ENCODE data around the gene TXNIP.
A peak's percentile ranks its signal among the peaks of the same experiment; 100 is the strongest.

Gene TXNIP

DNA sequence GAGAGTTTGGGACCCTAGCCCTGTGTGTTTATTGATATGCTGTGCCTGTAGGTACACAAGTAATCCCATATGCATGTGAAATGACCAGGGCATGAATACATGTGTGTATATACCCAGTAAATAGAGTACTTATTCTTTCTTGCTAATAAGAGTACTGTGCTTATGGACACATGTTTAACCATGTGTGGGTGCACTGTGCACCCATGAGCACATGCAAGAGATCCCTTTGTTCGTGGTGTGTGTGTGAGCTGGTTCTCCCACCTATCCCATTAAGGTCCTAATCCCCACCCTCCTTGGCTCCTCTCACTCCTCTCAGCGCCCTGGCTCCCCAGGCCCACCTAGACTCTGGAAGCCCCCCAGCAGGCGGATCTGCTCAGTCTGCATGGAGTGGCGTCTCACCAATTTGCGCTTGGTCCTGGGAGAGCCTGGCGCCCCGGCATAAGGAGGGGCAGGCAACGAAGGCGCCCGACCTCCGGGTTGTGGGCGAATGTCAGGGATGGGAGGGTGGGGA is 36.4 kb downstream of the TXNIP start:
- peak overlapping the region; percentile 87 for H3K9ac ChIP-seq (ENCODE audit: low read length)
- no peaks in the 10 kb centered on the region for H3K36me3 ChIP-seq (ENCODE audit: control insufficient read depth, insufficient read depth, low read length, severe bottlenecking)
- H3K27me3 ChIP-seq (replicated peaks; ENCODE audit: control insufficient read depth, insufficient read depth, low read length): no peaks in the 10 kb centered on the region
- no peak for DNase-seq (ENCODE audit: low read depth)
- no peaks in the 10 kb centered on the region for H3K9me3 ChIP-seq (ENCODE audit: control insufficient read depth, low read length)
- H3K4me1 ChIP-seq (ENCODE audit: control insufficient read depth, insufficient read depth, low read length): peaks cover 64% of the 10 kb centered on the region
- H3K4me3 ChIP-seq (ENCODE audit: low read length): peak overlapping the region; percentile 86

DNA sequence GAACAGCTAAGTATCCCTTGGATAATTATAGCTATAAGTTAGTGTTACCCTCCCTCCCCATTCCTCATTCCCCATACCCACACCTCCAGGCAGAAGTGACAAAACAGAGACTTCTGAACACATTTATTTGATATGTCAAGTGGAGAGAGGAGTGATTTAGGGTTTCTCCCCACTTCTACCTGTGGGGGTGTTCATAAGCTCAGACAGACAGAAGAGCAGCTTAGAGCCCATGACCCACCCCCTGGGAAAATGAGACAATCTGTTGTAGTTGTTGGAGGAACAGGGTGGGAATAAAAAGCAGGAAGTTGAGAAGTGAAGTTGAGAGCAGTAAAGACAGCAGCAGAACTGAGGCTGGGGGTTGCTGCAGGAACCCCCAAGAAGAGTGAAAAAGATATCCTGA is 37.0 kb downstream of the TXNIP start:
- H3K4me1 ChIP-seq (ENCODE audit: control insufficient read depth, insufficient read depth, low read length): peaks cover 69% of the 10 kb centered on the region
- H3K27me3 ChIP-seq (replicated peaks; ENCODE audit: control insufficient read depth, insufficient read depth, low read length): no peaks in the 10 kb centered on the region
- DNase-seq (ENCODE audit: low read depth): no peak
- H3K9me3 ChIP-seq (ENCODE audit: control insufficient read depth, low read length): no peaks in the 10 kb centered on the region
- H3K36me3 ChIP-seq (ENCODE audit: control insufficient read depth, insufficient read depth, low read length, severe bottlenecking): no peaks in the 10 kb centered on the region
- H3K4me3 ChIP-seq (ENCODE audit: low read length): no peak overlapping the region
- H3K9ac ChIP-seq (ENCODE audit: low read length): no peak overlapping the region

DNA sequence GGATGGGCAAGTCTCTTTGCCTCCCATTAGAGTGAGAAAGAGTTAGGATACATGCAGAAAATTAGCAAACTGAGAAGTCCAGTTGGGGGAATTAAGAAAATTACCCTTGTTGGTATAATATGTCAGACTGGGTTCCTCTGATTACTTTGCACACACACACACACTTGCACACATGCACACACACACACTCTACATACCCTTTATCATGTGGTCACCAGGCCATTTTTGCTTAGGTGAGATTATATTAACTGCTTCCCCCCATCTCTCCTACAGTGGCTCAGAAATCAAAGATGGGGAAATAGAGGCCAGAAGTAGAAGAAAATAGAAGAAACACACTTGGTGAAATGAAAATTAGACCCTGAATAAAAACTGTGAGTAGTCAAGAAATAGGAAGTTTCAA is 37.6 kb downstream of the TXNIP start:
- Histone ChIP-seq H3K27me3 (replicated peaks; ENCODE audit: control insufficient read depth, insufficient read depth, low read length) (no peaks in the 10 kb centered on the region), H3K4me3 (ENCODE audit: low read length) (no peak overlapping the region), H3K4me1 (ENCODE audit: control insufficient read depth, insufficient read depth, low read length) (peaks cover 69% of the 10 kb centered on the region), H3K36me3 (ENCODE audit: control insufficient read depth, insufficient read depth, low read length, severe bottlenecking) (no peaks in the 10 kb centered on the region), H3K9ac (ENCODE audit: low read length) (peak overlapping the region; percentile 91), H3K9me3 (ENCODE audit: control insufficient read depth, low read length) (no peaks in the 10 kb centered on the region)
- no peak for DNase-seq (ENCODE audit: low read depth)

DNA sequence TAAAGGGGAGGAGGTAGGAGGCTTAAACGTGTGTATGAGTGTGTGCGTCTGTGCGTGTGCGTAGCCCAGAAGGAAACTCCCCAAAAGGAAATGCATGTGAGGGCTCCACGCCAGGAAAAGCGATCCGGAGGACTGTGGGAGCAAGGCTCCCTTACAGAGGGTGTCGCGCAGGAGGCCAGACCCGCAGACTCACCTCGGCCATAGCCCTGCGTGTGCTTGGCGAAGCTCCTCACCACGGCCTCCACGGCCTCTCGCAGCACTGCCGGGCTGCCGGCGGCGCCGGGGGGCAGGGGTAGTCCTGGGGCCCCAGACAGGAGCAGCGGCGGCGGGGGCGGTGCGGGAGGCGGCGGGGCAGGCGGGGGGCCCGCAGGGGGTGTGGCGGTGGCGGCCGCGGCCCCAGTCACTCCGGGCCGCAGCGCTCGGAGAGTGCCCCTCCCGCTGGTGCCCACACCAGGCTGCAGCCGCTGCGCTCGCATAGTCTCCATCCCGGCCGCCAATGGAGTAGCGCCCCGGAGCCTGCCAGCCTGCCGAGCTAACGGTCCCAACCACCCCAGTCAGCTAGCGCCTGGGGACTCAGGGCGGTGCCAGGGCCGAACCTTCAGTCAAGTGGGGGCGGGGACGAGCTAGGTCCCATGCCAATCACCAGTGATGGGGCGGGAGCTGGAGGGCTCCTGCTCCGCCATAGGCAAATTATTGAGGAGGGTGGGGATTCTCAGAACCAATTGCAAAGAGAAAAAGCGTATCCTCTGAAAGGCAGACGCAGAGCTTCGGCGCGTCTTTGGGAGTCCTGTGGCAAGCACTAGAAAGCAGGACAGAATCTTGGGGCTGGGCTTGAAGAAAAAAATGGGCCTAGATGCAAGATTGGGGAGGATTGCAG is 38.7 kb downstream of the TXNIP start, which contains the start of gene LIX1L:
LIX1L (minus strand) TSS at position 575 of the 877 bp plus-strand sequence; CDS start at position 485, 90 bp downstream.
- Histone ChIP-seq H3K36me3 (ENCODE audit: control insufficient read depth, insufficient read depth, low read length, severe bottlenecking) (no peaks in the 10 kb centered on the region), H3K9ac (ENCODE audit: low read length) (peak within 1 kb of the TSS; percentile 91), H3K27me3 (replicated peaks; ENCODE audit: control insufficient read depth, insufficient read depth, low read length) (no peaks in the 10 kb centered on the region), H3K4me3 (ENCODE audit: low read length) (peak within 1 kb of the TSS; percentile 91), H3K9me3 (ENCODE audit: control insufficient read depth, low read length) (no peaks in the 10 kb centered on the region), H3K4me1 (ENCODE audit: control insufficient read depth, insufficient read depth, low read length) (peaks cover 61% of the 10 kb centered on the region)
- DNase-seq (ENCODE audit: low read depth): peak; percentile 99

DNA sequence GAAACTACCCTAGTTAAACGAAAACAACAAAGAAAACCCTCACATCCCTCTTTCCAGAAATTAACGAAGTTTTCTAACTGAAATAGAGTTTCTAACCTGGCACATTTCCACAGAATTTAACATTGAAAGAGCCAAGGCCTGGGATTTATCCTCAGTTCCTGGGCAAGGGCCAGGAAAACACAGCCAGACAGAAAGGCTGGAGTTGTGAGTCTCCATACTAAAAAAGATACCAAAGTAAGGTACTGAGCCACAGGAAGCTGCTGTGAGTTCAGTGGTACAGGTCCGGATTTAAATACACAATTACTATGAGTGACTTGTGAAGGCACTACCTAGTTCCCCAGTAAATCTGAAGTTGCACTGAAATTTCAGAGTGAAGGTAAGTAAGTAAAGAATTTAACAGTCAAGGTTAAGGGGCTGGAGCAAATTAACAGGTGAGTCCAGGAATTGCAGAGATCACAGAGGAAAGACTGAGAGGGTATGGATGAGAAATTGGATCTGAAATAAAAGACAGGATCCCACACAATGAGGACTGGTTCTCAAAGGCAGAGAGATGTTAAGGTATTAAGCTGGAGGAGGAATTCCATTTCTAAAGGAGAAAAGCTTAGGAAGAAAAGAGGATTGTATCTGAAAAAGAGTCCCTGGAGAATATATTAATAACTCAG is 39.5 kb downstream of the TXNIP start:
- Histone ChIP-seq H3K9ac (ENCODE audit: low read length) (peak overlapping the region; percentile 91), H3K9me3 (ENCODE audit: control insufficient read depth, low read length) (no peaks in the 10 kb centered on the region), H3K4me3 (ENCODE audit: low read length) (peak overlapping the region; percentile 91), H3K4me1 (ENCODE audit: control insufficient read depth, insufficient read depth, low read length) (peaks cover 55% of the 10 kb centered on the region), H3K27me3 (replicated peaks; ENCODE audit: control insufficient read depth, insufficient read depth, low read length) (no peaks in the 10 kb centered on the region), H3K36me3 (ENCODE audit: control insufficient read depth, insufficient read depth, low read length, severe bottlenecking) (peaks cover under 1% of the 10 kb centered on the region)
- DNase-seq (ENCODE audit: low read depth): peak; percentile 72

DNA sequence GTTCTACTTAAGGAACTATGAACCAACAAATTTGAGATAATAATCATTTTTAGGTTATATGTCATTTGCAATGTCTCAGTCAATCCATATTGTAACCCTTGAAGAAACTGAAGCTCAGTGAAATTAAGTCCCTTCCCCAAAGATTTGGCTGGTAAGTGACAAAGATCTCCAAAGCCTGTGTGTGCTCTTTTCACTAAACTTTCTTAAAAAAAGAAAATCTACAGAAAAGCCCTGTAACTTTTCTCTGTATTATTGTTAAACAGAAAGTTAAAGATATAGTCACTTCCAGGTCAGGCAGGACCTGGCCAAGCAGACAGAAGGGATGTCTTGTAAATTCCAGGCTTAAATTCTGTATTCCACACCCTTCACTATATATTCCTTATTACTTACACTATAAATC is 40.0 kb downstream of the TXNIP start:
- Histone ChIP-seq H3K9ac (ENCODE audit: low read length) (peak overlapping the region; percentile 91), H3K36me3 (ENCODE audit: control insufficient read depth, insufficient read depth, low read length, severe bottlenecking) (peaks cover 3% of the 10 kb centered on the region), H3K27me3 (replicated peaks; ENCODE audit: control insufficient read depth, insufficient read depth, low read length) (no peaks in the 10 kb centered on the region), H3K4me1 (ENCODE audit: control insufficient read depth, insufficient read depth, low read length) (peaks cover 50% of the 10 kb centered on the region), H3K9me3 (ENCODE audit: control insufficient read depth, low read length) (no peaks in the 10 kb centered on the region), H3K4me3 (ENCODE audit: low read length) (peak overlapping the region; percentile 91)
- no peak for DNase-seq (ENCODE audit: low read depth)

DNA sequence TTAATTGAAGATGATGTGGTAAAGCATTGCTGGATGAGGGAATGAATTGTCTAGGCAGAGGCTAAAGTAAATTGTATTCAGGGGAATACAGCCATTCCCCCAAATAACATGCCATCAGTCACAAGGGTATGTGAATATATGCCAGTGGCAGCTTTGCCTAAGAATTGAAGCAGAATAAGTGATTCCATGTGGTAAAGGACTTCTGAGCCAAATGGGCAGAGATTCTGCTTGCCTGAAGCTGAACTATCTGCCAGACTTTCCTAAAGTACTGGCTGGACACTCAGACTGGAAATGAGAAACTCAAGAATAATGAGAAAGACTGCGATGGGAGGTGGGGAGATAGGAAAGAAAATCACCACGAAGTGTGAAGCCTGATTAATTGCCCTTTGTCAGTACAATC is 40.9 kb downstream of the TXNIP start:
- no peaks in the 10 kb centered on the region for H3K27me3 ChIP-seq (replicated peaks; ENCODE audit: control insufficient read depth, insufficient read depth, low read length)
- peak overlapping the region; percentile 8 for H3K9ac ChIP-seq (ENCODE audit: low read length)
- H3K36me3 ChIP-seq (ENCODE audit: control insufficient read depth, insufficient read depth, low read length, severe bottlenecking): peaks cover 3% of the 10 kb centered on the region
- no peaks in the 10 kb centered on the region for H3K9me3 ChIP-seq (ENCODE audit: control insufficient read depth, low read length)
- peaks cover 43% of the 10 kb centered on the region for H3K4me1 ChIP-seq (ENCODE audit: control insufficient read depth, insufficient read depth, low read length)
- peak overlapping the region; percentile 91 for H3K4me3 ChIP-seq (ENCODE audit: low read length)
- DNase-seq (ENCODE audit: low read depth): peak; percentile 67

DNA sequence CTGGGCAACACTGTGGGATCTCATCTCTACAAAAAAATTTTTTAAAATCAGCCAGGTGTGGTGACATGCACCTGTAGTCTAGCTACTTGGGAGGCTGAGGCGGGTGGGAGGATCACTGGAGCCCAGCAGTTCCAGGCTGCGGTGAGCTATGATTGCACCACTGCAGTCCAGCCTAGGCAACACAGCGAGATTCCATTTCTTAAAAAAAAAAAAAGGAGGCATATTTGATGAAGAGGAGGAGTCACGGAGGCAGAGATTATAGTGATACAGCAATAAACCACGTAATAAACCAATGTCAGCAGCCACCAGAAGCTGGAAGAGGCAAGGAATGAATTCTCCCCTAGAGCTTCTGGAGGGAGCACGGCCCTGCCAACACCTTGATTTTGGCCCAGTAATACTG is 42.5 kb downstream of the TXNIP start:
- H3K4me3 ChIP-seq (ENCODE audit: low read length): no peak overlapping the region
- H3K9ac ChIP-seq (ENCODE audit: low read length): no peak overlapping the region
- no peaks in the 10 kb centered on the region for H3K9me3 ChIP-seq (ENCODE audit: control insufficient read depth, low read length)
- H3K36me3 ChIP-seq (ENCODE audit: control insufficient read depth, insufficient read depth, low read length, severe bottlenecking): peaks cover 3% of the 10 kb centered on the region
- no peaks in the 10 kb centered on the region for H3K27me3 ChIP-seq (replicated peaks; ENCODE audit: control insufficient read depth, insufficient read depth, low read length)
- H3K4me1 ChIP-seq (ENCODE audit: control insufficient read depth, insufficient read depth, low read length): peaks cover 43% of the 10 kb centered on the region
- DNase-seq (ENCODE audit: low read depth): no peak

DNA sequence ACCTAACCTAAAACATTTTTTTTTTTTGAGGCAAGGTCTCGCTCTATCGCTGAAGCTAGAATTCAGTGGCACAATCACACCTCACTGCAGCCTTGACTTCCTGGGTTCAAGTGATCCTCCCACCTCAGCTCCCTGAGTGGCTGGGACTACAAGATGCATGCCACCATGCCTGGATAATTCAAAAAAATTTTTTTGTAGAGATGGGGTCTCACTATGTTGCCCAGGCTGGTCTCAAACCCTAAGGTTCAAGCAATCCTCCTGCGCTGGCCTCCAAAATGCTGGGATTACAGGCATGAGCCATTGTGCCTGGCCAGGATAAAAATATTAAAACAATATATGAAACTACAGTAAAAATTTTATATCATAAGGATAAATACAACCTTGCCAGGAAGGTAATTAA is 43.5 kb downstream of the TXNIP start:
- H3K4me1 ChIP-seq (ENCODE audit: control insufficient read depth, insufficient read depth, low read length): peaks cover 37% of the 10 kb centered on the region
- H3K4me3 ChIP-seq (ENCODE audit: low read length): no peak overlapping the region
- H3K9ac ChIP-seq (ENCODE audit: low read length): no peak overlapping the region
- DNase-seq (ENCODE audit: low read depth): no peak
- no peaks in the 10 kb centered on the region for H3K27me3 ChIP-seq (replicated peaks; ENCODE audit: control insufficient read depth, insufficient read depth, low read length)
- no peaks in the 10 kb centered on the region for H3K9me3 ChIP-seq (ENCODE audit: control insufficient read depth, low read length)
- H3K36me3 ChIP-seq (ENCODE audit: control insufficient read depth, insufficient read depth, low read length, severe bottlenecking): peaks cover 3% of the 10 kb centered on the region

DNA sequence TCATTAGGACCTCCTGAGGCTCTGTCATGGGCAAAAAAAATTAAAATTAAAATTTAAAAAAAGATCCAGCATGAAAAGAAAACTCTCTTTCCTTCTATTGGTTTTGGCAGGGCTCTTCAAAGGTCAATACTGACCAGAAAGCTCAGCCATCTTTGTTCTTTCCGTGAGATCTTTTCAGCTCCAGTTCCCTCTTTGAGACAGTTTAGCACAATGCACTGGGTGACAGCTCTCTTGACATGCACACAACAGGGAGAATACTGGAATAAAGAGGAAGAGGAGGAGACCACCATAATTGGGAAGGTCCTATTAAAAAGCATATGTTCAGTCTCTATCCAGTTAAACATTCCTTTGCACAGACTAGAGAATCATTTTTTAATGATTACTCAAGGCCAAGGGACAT is 44.9 kb downstream of the TXNIP start:
- DNase-seq (ENCODE audit: low read depth): no peak
- peaks cover 30% of the 10 kb centered on the region for H3K4me1 ChIP-seq (ENCODE audit: control insufficient read depth, insufficient read depth, low read length)
- H3K9me3 ChIP-seq (ENCODE audit: control insufficient read depth, low read length): no peaks in the 10 kb centered on the region
- H3K9ac ChIP-seq (ENCODE audit: low read length): no peak overlapping the region
- H3K27me3 ChIP-seq (replicated peaks; ENCODE audit: control insufficient read depth, insufficient read depth, low read length): no peaks in the 10 kb centered on the region
- no peak overlapping the region for H3K4me3 ChIP-seq (ENCODE audit: low read length)
- H3K36me3 ChIP-seq (ENCODE audit: control insufficient read depth, insufficient read depth, low read length, severe bottlenecking): peaks cover 12% of the 10 kb centered on the region

DNA sequence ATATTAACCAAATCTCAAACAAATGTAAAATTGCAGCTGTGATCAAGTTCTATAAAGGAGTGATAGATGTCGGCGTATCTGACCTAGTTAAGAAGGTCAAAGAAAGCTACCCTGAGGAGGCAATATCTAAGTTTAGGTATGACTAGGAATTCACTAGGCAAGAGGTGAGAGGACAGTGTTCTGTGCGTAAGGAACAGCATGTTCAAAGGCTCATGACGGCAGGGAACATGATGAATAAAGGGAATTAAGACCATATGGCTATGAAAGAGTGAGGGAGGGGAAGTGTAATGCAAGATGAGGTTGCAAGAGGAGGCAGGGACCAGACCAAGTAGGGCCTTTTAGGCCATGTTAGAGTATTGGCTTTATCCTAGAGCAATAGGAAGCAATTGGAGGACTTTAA is 47.2 kb downstream of the TXNIP start:
- peaks cover 15% of the 10 kb centered on the region for H3K36me3 ChIP-seq (ENCODE audit: control insufficient read depth, insufficient read depth, low read length, severe bottlenecking)
- H3K9me3 ChIP-seq (ENCODE audit: control insufficient read depth, low read length): no peaks in the 10 kb centered on the region
- H3K27me3 ChIP-seq (replicated peaks; ENCODE audit: control insufficient read depth, insufficient read depth, low read length): no peaks in the 10 kb centered on the region
- peak; percentile 49 for DNase-seq (ENCODE audit: low read depth)
- H3K4me3 ChIP-seq (ENCODE audit: low read length): no peak overlapping the region
- H3K9ac ChIP-seq (ENCODE audit: low read length): no peak overlapping the region
- H3K4me1 ChIP-seq (ENCODE audit: control insufficient read depth, insufficient read depth, low read length): peaks cover 7% of the 10 kb centered on the region

Data from adipocyte (in vitro differentiated cells).